ENCODE measurements around the gene CENPN. TPM values are rescaled to one million over a fixed set of nuclear protein-coding genes. Genes with fewer than 3 reads are reported as not detected.

The CENPN gene
- total RNA-seq, 1 experiment from 2014 or later: 105 TPM

- no peaks in the 10 kb centered on the region for H3K27me3 ChIP-seq (replicated peaks; ENCODE audit: control insufficient read depth, insufficient read depth, low read length)
- BruUV-seq (replicated peaks): no TSS peak
- Mint-ChIP-seq H3K4me1 (ENCODE audit: low read depth, unreplicated experiment) (no peaks in the 10 kb centered on the region), H3K27ac (ENCODE audit: unreplicated experiment) (no peak overlapping the region), H3K27me3 (ENCODE audit: insufficient read depth, unreplicated experiment) (no peaks in the 10 kb centered on the region), H3K9me3 (ENCODE audit: unreplicated experiment) (peaks cover 33% of the 10 kb centered on the region), H3K36me3 (ENCODE audit: insufficient read depth, unreplicated experiment) (peaks cover 15% of the 10 kb centered on the region), H3K4me3 (ENCODE audit: unreplicated experiment) (no peak overlapping the region)
- H3K4me1 ChIP-seq: no peaks in the 10 kb centered on the region
- peaks cover 12% of the 10 kb centered on the region for H3K9me3 ChIP-seq
- no peaks in the 10 kb centered on the region for H3K36me3 ChIP-seq (ENCODE audit: control insufficient read depth, insufficient read depth, low read length)
- CTCF ChIA-PET: no interaction called here
- no peak for DNase-seq
- H3K4me3 ChIP-seq (ENCODE audit: low read depth, low read length): no peak overlapping the region
- no peak for TF ChIP-seq CTCF (IDR thresholded peaks at IDR 0.05; ENCODE audit: insufficient read depth in 1 of 2, low read depth in 1 of 2, low read length in 1 of 2, severe bottlenecking in 1 of 2, unreplicated experiment in 1 of 2)
- POLR2A ChIA-PET: no interaction called here
- intact Hi-C loops (cut with micrococcal nuclease; ENCODE audit: unreplicated experiment): no loop called here
These were observed 44.1 kb upstream of the CENPN start for GRCh38 chr16:80962879-80963278.

GRCh38 chr16:80964351-80964750 is 42.7 kb upstream of the CENPN start:
- Histone ChIP-seq H3K4me1 (peaks cover 7% of the 10 kb centered on the region; the same call in 1 of the 2 replicates), H3K36me3 (ENCODE audit: control insufficient read depth, insufficient read depth, low read length) (no peaks in the 10 kb centered on the region), H3K9me3 (peaks cover 12% of the 10 kb centered on the region), H3K27me3 (replicated peaks; ENCODE audit: control insufficient read depth, insufficient read depth, low read length) (no peaks in the 10 kb centered on the region), H3K4me3 (ENCODE audit: low read depth, low read length) (no peak overlapping the region)
- no peak overlapping the region for H3K27ac Mint-ChIP-seq (ENCODE audit: unreplicated experiment)
- ChIA-PET CTCF (no interaction called here), POLR2A (interaction anchor here (0.6 kb wide), 1 partner anchor 27 kb away, joined by 4 read pairs; no protein-coding TSS in a partner anchor)
- H3K36me3 Mint-ChIP-seq (ENCODE audit: insufficient read depth, unreplicated experiment): peaks cover 29% of the 10 kb centered on the region
- no peak for TF ChIP-seq CTCF (IDR thresholded peaks at IDR 0.05; ENCODE audit: insufficient read depth in 1 of 2, low read depth in 1 of 2, low read length in 1 of 2, severe bottlenecking in 1 of 2, unreplicated experiment in 1 of 2)
- H3K4me3 Mint-ChIP-seq (ENCODE audit: unreplicated experiment): no peak overlapping the region
- intact Hi-C loops (cut with micrococcal nuclease; ENCODE audit: unreplicated experiment): no loop called here
- H3K27me3 Mint-ChIP-seq (ENCODE audit: insufficient read depth, unreplicated experiment): no peaks in the 10 kb centered on the region
- no peak for DNase-seq
- no TSS peak for BruUV-seq (replicated peaks)
- H3K4me1 Mint-ChIP-seq (ENCODE audit: low read depth, unreplicated experiment): peaks cover 11% of the 10 kb centered on the region
- H3K9me3 Mint-ChIP-seq (ENCODE audit: unreplicated experiment): peaks cover 24% of the 10 kb centered on the region

- peaks cover 13% of the 10 kb centered on the region for H3K4me1 Mint-ChIP-seq (ENCODE audit: low read depth, unreplicated experiment)
- no peak for TF ChIP-seq CTCF (IDR thresholded peaks at IDR 0.05; ENCODE audit: insufficient read depth in 1 of 2, low read depth in 1 of 2, low read length in 1 of 2, severe bottlenecking in 1 of 2, unreplicated experiment in 1 of 2)
- no peak overlapping the region for H3K27ac Mint-ChIP-seq (ENCODE audit: unreplicated experiment)
- H3K36me3 Mint-ChIP-seq (ENCODE audit: insufficient read depth, unreplicated experiment): peaks cover 38% of the 10 kb centered on the region
- no peak overlapping the region for H3K4me3 Mint-ChIP-seq (ENCODE audit: unreplicated experiment)
- intact Hi-C loops (cut with micrococcal nuclease; ENCODE audit: unreplicated experiment): no loop called here
- peaks cover 1% of the 10 kb centered on the region for H3K9me3 Mint-ChIP-seq (ENCODE audit: unreplicated experiment)
- no peaks in the 10 kb centered on the region for H3K27me3 Mint-ChIP-seq (ENCODE audit: insufficient read depth, unreplicated experiment)
- Histone ChIP-seq H3K36me3 (ENCODE audit: control insufficient read depth, insufficient read depth, low read length) (no peaks in the 10 kb centered on the region; the same call in 1 of the 2 replicates), H3K4me1 (peaks cover 7% of the 10 kb centered on the region; the same call in 1 of the 2 replicates), H3K4me3 (ENCODE audit: low read depth, low read length) (no peak overlapping the region), H3K27me3 (replicated peaks; ENCODE audit: control insufficient read depth, insufficient read depth, low read length) (no peaks in the 10 kb centered on the region), H3K9me3 (no peaks in the 10 kb centered on the region)
- ChIA-PET CTCF (interaction anchor here (1.1 kb wide), 1 partner anchor 8 kb away, joined by 3 read pairs; no protein-coding TSS in a partner anchor), POLR2A (no interaction called here)
- BruUV-seq (replicated peaks): no TSS peak
- no peak for DNase-seq
These were observed 40.4 kb upstream of the CENPN start for GRCh38 chr16:80966617-80967016.

All from Caco-2 (cell line).